Measurements from ENCODE around the gene C19orf47. TPM values are rescaled to one million over a fixed set of nuclear protein-coding genes. Genes with fewer than 3 reads are reported as not detected.
"Not testable (repeated sequence)": the region's sequence is repeated elsewhere in the genome, so short reads cannot be mapped to it uniquely, and the experiment has no call there.

Gene C19orf47
- total RNA-seq, 1 donor from 2014 or later, result 13.1 TPM

GRCh38 chr19:40377876-40378385 lies 29.7 kb upstream of the C19orf47 start:
- DNase-seq (ENCODE audit: extremely low read depth, low read depth, low spot score), result no peak

GRCh38 chr19:40376286-40376862 lies 28.2 kb upstream of the C19orf47 start:
- no peak for DNase-seq (ENCODE audit: extremely low read depth, low read depth, low spot score)

GRCh38 chr19:40374084-40374483 lies 25.9 kb upstream of the C19orf47 start:
- DNase-seq (ENCODE audit: extremely low read depth, low read depth, low spot score), result no peak

GRCh38 chr19:40371802-40372122 lies 23.6 kb upstream of the C19orf47 start:
- DNase-seq (ENCODE audit: extremely low read depth, low read depth, low spot score), result no peak

- DNase-seq (ENCODE audit: extremely low read depth, low read depth, low spot score), result no peak
These were observed 23.0 kb upstream of the C19orf47 start for GRCh38 chr19:40370997-40371801.

DNA sequence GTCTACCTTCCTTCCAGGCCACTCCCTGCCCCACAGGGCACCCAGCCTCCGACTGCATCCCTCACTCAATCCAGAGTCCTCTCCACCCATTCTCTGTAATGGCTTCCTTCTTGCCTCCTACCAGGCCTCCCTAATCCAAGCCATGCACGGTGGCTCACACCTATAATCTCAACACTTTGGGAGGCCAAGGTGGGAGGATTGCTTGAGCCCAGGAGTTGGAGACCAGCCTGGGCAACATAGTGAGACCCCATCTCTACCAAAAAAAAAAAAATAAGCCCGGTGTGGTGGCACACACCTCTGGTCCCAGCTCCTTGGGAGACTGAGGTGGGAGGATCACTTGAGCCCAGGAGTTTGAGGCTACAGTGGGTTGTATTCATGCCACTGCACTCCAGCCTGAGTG lies 22.1 kb upstream of the C19orf47 start:
- not testable (repeated sequence) for DNase-seq (ENCODE audit: extremely low read depth, low read depth, low spot score)

- no peak for DNase-seq (ENCODE audit: extremely low read depth, low read depth, low spot score)
These were observed 21.6 kb upstream of the C19orf47 start for GRCh38 chr19:40369797-40370196.

GRCh38 chr19:40367577-40368434 lies 19.6 kb upstream of the C19orf47 start:
- no peak for DNase-seq (ENCODE audit: extremely low read depth, low read depth, low spot score)

GRCh38 chr19:40366697-40367561 lies 18.7 kb upstream of the C19orf47 start:
- DNase-seq (ENCODE audit: extremely low read depth, low read depth, low spot score), result no peak

DNA sequence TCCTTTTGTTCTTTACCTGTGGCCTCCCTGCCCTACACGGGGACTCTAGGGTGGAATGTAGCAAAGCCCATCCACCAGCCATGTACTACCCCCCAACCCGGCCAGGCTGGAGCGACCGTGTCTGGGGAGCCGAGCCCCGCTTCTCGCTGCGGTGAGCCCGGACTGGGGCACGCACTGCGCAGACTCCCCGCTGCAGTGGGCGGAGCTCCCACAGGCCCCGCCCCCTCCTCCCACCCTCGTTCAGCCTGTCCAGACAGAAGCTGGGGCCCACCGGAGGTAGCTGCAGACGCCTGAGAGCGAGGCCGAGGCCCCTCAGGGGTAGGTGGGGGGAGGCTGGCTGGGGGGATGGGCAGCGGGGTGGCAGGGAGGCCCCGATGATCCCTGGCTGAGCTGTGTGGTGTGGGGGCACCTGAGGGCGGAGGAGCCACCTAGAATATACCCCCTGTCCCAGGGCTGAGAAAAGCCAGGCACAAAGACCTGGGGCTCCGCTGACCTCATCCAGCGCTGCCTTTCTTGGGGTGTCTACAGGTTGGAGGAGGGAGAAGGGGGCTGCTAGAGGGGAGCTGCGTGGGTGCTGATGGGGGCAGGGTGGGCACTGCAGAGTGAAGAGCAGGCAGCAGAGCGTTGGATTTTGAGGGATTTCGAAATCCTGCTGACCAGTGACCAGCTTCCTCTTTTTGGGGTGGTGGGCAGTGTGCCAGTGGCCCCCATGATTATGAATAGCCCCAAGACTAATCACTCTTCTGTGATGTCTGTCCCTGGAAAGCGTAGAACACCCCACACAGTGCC lies 17.6 kb upstream of the C19orf47 start:
- no peak for DNase-seq (ENCODE audit: extremely low read depth, low read depth, low spot score)

- DNase-seq (ENCODE audit: extremely low read depth, low read depth, low spot score), result no peak
These were observed 16.8 kb upstream of the C19orf47 start for GRCh38 chr19:40365010-40365409.

DNA sequence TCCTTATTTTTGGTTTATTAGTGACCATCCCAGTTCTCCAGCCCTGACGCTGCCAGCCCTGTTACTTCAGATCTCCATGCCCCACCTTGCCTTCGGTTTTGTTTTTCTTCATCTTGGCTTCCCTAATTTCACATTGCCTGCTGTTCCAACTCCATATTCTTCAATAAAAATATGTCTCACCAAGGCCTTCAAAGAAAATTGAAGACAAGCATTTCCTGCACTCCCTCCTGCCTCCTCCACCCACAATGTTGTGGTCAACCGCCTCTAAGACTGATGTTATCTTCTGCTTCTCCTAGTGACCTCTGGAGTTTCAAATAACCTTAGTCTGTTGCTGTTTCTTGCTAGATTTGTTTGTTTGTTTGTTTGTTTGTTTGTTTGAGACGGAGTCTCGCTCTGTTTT lies 14.9 kb upstream of the C19orf47 start:
- no peak for DNase-seq (ENCODE audit: extremely low read depth, low read depth, low spot score)

- DNase-seq (ENCODE audit: extremely low read depth, low read depth, low spot score), result no peak
These were observed 14.0 kb upstream of the C19orf47 start for GRCh38 chr19:40362160-40362559.

GRCh38 chr19:40360708-40361241 lies 12.6 kb upstream of the C19orf47 start:
- no peak for DNase-seq (ENCODE audit: extremely low read depth, low read depth, low spot score)

DNA sequence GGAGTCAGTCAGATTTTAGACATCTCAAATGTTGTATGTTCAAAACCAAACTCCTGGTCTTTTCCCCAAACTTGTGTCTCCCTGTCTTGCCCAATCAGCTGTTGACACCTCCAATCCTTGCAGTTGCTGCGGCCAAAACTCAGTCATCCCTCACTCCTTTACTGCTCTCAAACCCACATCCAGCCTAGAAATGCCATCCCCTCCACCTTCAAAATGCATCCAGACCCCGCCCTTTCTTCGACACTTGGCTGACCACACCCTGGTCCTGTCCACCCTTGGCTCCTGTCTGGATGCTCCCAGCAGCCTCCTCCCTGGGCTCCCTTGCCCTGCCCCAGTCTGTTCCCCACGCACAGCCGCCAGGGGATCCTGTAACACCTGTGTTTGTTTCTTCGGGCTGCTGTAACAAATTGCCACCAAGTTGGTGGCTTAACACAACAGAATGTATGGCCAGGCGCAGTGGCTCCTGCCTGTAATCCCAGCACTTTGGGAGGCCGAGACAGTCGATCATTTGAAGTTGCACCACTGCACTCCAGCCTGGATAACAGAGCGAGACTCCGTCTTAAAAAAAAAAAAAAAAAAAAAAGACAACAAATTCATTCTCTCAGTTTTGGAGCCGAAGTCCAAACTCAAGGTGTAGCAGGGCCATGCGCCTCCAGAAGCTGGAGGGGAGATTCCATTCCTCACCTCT lies 12.0 kb upstream of the C19orf47 start:
- no peak for DNase-seq (ENCODE audit: extremely low read depth, low read depth, low spot score)

- no peak for DNase-seq (ENCODE audit: extremely low read depth, low read depth, low spot score)
These were observed 10.6 kb upstream of the C19orf47 start for GRCh38 chr19:40358773-40359172.

DNA sequence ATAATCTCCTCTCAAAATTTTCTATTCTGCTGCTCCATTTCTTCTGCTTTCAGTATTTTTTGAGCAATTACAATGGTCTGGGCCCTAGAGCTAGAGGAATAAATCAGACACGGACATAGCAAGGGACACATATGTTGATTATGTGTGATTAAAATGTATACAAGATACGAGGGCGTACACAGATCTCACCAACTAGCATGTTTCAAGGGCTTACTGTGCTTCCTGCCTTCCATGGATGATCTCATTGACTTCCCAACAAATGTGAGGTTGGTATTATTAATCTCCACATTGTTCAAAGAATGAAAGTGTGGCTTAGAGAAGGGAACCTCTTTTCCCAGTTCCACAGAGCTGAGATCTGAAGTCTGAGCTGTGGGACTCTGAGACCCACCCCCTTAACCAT lies 9.4 kb upstream of the C19orf47 start:
- DNase-seq (ENCODE audit: extremely low read depth, low read depth, low spot score), result no peak

DNA sequence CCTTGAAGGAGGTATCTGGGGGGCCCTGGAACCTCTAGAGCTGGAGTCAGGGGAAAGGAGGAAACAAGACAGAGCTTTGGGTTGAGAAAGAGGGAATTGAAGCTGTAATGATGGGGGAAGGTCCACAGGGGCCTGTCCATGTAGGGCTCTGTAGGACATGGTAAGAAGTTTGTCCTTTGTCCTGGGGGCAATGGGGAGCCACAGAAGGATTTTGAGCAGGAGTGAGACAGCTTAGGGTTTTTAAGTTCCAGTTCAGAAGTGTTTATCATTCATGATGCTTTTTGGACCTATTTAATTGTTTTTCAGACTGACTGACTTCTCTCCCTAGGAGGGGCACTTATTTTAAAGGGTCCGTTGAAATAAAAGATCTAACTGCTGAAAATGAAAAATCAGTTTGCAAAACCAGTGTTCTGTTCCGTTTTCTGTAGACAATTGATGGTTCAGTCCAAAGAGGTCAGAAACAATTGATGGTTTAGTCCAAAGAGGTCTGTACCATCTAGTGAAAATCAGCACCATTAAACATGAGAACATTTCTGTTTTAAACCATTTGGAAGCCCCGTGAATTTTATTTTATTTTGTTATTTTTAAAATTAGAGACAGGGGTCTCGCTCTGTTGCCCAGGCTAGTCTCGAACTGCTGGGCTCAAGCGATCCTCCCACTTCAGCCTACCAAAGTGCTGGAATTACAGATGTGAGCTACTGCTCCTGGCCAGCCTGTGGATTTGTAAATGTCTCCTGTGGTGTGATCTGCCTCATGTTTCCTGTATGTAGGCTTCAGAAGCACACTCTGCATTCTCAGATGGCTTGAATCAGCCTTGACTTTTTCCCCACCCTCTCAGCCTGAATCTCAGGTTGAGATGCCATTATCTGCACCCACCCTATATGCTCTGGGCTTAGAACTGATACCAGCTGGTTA lies 8.7 kb upstream of the C19orf47 start:
- DNase-seq (ENCODE audit: extremely low read depth, low read depth, low spot score), result no peak
